Endothelial cell of umbilical vein (primary cell): Measurements from ENCODE around the gene STARD9.

ENCODE experiments used
- EZH2 ChIP-seq: IDR thresholded peaks from 2 replicates; pipeline ENCODE4 v1.6.1; 2012; ENCODE audit warnings: borderline replicate concordance, low read depth, mild to moderate bottlenecking, moderate library complexity, low read length, inconsistent platforms; ENCODE audit not compliant: severe bottlenecking
- FOS ChIP-seq: IDR thresholded peaks from 2 replicates; pipeline ENCODE4 v1.6.1; 2011; ENCODE audit warnings: mild to moderate bottlenecking, low read length, moderate library complexity, borderline replicate concordance; ENCODE audit not compliant: insufficient read depth
- POLR2A ChIP-seq: IDR thresholded peaks from 2 replicates; pipeline ENCODE4 v1.6.1; 2012; ENCODE audit warnings: low read depth, mild to moderate bottlenecking, control low read depth, low read length
- TF ChIP-seq, protein P1 (sequence below), 2 donors: IDR thresholded peaks; 1 replicate in 1 of 2; 2 replicates in 1 of 2; pipeline ENCODE4 v1.5.1; 2011; ENCODE audit warnings: low read length in 2 of 2, mild to moderate bottlenecking in 2 of 2, moderate library complexity in 2 of 2, control low read depth in 1 of 2, inconsistent platforms in 1 of 2, low read depth in 1 of 2; ENCODE audit not compliant: insufficient read depth in 1 of 2; ENCODE audit errors: extremely low read depth in 1 of 2
- TF ChIP-seq, protein P2 (sequence below): IDR thresholded peaks from 2 replicates; pipeline ENCODE4 v1.6.1; 2011; ENCODE audit not compliant: insufficient read depth, insufficient read length

DNA sequence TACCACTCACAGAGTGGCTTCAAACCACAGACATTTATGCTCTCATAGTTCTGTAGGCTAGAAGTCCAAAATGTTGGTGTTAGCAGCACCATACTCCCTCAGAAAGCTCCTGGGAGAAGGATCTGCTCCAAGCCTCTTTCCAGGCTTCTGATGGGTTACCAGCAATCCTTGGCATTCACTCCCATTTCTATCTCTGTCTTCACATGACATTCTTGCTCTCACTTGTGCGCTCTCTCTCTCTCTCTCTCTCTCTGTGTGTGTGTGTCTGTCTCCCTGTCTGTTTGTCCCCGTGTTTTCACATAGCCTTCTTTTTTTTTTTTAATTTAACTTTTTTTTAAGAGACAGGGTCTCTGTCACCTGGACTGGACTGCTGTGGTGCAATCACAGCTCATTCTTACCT lies 135.3 kb downstream of the STARD9 start:
- TF ChIP-seq, protein P1, sequence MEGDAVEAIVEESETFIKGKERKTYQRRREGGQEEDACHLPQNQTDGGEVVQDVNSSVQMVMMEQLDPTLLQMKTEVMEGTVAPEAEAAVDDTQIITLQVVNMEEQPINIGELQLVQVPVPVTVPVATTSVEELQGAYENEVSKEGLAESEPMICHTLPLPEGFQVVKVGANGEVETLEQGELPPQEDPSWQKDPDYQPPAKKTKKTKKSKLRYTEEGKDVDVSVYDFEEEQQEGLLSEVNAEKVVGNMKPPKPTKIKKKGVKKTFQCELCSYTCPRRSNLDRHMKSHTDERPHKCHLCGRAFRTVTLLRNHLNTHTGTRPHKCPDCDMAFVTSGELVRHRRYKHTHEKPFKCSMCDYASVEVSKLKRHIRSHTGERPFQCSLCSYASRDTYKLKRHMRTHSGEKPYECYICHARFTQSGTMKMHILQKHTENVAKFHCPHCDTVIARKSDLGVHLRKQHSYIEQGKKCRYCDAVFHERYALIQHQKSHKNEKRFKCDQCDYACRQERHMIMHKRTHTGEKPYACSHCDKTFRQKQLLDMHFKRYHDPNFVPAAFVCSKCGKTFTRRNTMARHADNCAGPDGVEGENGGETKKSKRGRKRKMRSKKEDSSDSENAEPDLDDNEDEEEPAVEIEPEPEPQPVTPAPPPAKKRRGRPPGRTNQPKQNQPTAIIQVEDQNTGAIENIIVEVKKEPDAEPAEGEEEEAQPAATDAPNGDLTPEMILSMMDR (IDR thresholded peaks at IDR 0.05; ENCODE audit: extremely low read depth in 1 of 2, insufficient read depth in 1 of 2, low read depth in 1 of 2, low read length in 2 of 2) = no peak
- TF ChIP-seq EZH2 = no peak
- TF ChIP-seq, protein P2, sequence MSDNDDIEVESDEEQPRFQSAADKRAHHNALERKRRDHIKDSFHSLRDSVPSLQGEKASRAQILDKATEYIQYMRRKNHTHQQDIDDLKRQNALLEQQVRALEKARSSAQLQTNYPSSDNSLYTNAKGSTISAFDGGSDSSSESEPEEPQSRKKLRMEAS = no peak
- no peak for TF ChIP-seq POLR2A
- TF ChIP-seq FOS = no peak
